Activated CD4-positive, alpha-beta T cell treated with anti-CD3 and anti-CD28 coated beads for 36 hours (primary cell): ENCODE results near the gene ITGB1BP1. TPM values are rescaled to one million over a fixed set of nuclear protein-coding genes. Genes with fewer than 3 reads are reported as not detected.
"Not testable (repeated sequence)": the region's sequence is repeated elsewhere in the genome, so short reads cannot be mapped to it uniquely, and the experiment has no call there.

Experiments used
- ATAC-seq: fragments of 200-7000 bp; cut with Tn5 transposase; one replicate; pipeline ENCODE4 v1.10.0; 2021; ENCODE audit warnings: mild to moderate bottlenecking, moderate library complexity
- CTCF ChIA-PET: fragments of 350-600 bp; sonication (Branson Sonifier 250); formaldehyde crosslinking; loops from one replicate; lab custom pipeline; 2021; ENCODE audit warnings: antibody characterized with exemption; lab: Charles Lee
- POLR2A ChIA-PET: fragments of 350-600 bp; sonication (Branson Sonifier 250); formaldehyde crosslinking; loops from one replicate; lab custom pipeline; 2021; ENCODE audit warnings: antibody characterized with exemption, inconsistent platforms; lab: Charles Lee
- DNase-seq: peaks from one replicate; pipeline ENCODE4 v3.0.0-alpha.2; 2020
- H3K27ac Mint-ChIP-seq: one replicate; pipeline ENCODE4 v1.8.0; 2021; ENCODE audit warnings: mixed read lengths
- H3K27me3 Mint-ChIP-seq: one replicate; pipeline ENCODE4 v1.8.0; 2021; ENCODE audit warnings: mixed read lengths
- H3K36me3 Mint-ChIP-seq: one replicate; pipeline ENCODE4 v1.8.0; 2021; ENCODE audit warnings: low read depth, mixed read lengths
- H3K4me1 Mint-ChIP-seq: one replicate; pipeline ENCODE4 v1.8.0; 2021; ENCODE audit warnings: mixed read lengths
- H3K4me3 Mint-ChIP-seq: one replicate; pipeline ENCODE4 v1.8.0; 2021; ENCODE audit warnings: mild to moderate bottlenecking, moderate library complexity, mixed read lengths
- H3K9me3 Mint-ChIP-seq: one replicate; pipeline ENCODE4 v1.8.0; 2021; ENCODE audit warnings: low read depth, mixed read lengths
- intact Hi-C, 2 experiments: fragments of 100-400 bp; cut with DNase I in 1 of 2; cut with micrococcal nuclease in 1 of 2; formaldehyde crosslinking; loops; one replicate each; pipeline versions ENCODE4 v1.14.2 to v1.15.1; 2022 to 2024; cut with DNase I, micrococcal nuclease
- total RNA-seq, 2 experiments: library from RNA; stranded (reverse); gene quantifications; one replicate each; pipeline ENCODE4 v1.2.3, GENCODE V29; 2021

Gene ITGB1BP1
- total RNA-seq, 2 experiments from 2014 or later = 89.7 to 92.1 TPM

- peaks cover 4% of the 10 kb centered on the region for H3K4me1 Mint-ChIP-seq
- H3K27me3 Mint-ChIP-seq = no peaks in the 10 kb centered on the region
- no peak overlapping the region for H3K4me3 Mint-ChIP-seq
- no peaks in the 10 kb centered on the region for H3K9me3 Mint-ChIP-seq
- intact Hi-C loops = no loop called here
- POLR2A ChIA-PET = no interaction called here
- DNase-seq (no peak), ATAC-seq (no peak)
- CTCF ChIA-PET = no interaction called here
- H3K36me3 Mint-ChIP-seq = peaks cover 2% of the 10 kb centered on the region
- H3K27ac Mint-ChIP-seq = no peak overlapping the region
These were observed 24.2 kb downstream of the ITGB1BP1 start for GRCh38 chr2:9398881-9399780.

- CTCF ChIA-PET = interaction anchor here (0.8 kb wide), 1 partner anchor 11 kb away, joined by 3 read pairs; no protein-coding TSS in a partner anchor
- H3K4me1 Mint-ChIP-seq, H3K27ac Mint-ChIP-seq, ATAC-seq, intact Hi-C loops, H3K9me3 Mint-ChIP-seq, H3K36me3 Mint-ChIP-seq, H3K27me3 Mint-ChIP-seq, POLR2A ChIA-PET, H3K4me3 Mint-ChIP-seq, DNase-seq: not testable (repeated sequence)
These were observed 25.1 kb downstream of the ITGB1BP1 start for GRCh38 chr2:9398251-9398650.

- ATAC-seq (no peak), DNase-seq (no peak)
- intact Hi-C loops = no loop called here
- ChIA-PET POLR2A (no interaction called here), CTCF (no interaction called here)
- Mint-ChIP-seq H3K4me3 (no peak overlapping the region), H3K4me1 (peaks cover 4% of the 10 kb centered on the region), H3K36me3 (no peaks in the 10 kb centered on the region), H3K27ac (no peak overlapping the region), H3K9me3 (no peaks in the 10 kb centered on the region), H3K27me3 (no peaks in the 10 kb centered on the region)
These were observed 26.1 kb downstream of the ITGB1BP1 start for GRCh38 chr2:9397201-9397600.

- intact Hi-C loops = no loop called here
- POLR2A ChIA-PET = interaction anchor here (1.0 kb wide), 1 partner anchor 8 kb away, joined by 3 read pairs; no protein-coding TSS in a partner anchor
These were observed 28.5 kb downstream of the ITGB1BP1 start for GRCh38 chr2:9394816-9395215.

GRCh38 chr2:9392898-9393765 is 30.2 kb downstream of the ITGB1BP1 start:
- no peaks in the 10 kb centered on the region for H3K4me1 Mint-ChIP-seq
- H3K36me3 Mint-ChIP-seq = no peaks in the 10 kb centered on the region
- ATAC-seq (no peak), DNase-seq (no peak)
- H3K27ac Mint-ChIP-seq = no peak overlapping the region
- no peaks in the 10 kb centered on the region for H3K9me3 Mint-ChIP-seq
- ChIA-PET POLR2A (no interaction called here), CTCF (interaction anchor here (0.8 to 1.0 kb wide), 2 partner anchors 29 to 455 kb away, joined by 4 read pairs; no protein-coding TSS in a partner anchor)
- no peak overlapping the region for H3K4me3 Mint-ChIP-seq
- intact Hi-C loops = no loop called here
- no peaks in the 10 kb centered on the region for H3K27me3 Mint-ChIP-seq

More at GRCh38 chr2:9394816-9395215, 28.5 kb downstream of the ITGB1BP1 start:
- H3K9me3 Mint-ChIP-seq = no peaks in the 10 kb centered on the region
- H3K36me3 Mint-ChIP-seq = no peaks in the 10 kb centered on the region
- ATAC-seq (no peak), DNase-seq (no peak)
- CTCF ChIA-PET = no interaction called here
- H3K4me1 Mint-ChIP-seq = no peaks in the 10 kb centered on the region
- H3K27me3 Mint-ChIP-seq = no peaks in the 10 kb centered on the region
- H3K27ac Mint-ChIP-seq = no peak overlapping the region
- H3K4me3 Mint-ChIP-seq = no peak overlapping the region

- Mint-ChIP-seq H3K9me3 (no peaks in the 10 kb centered on the region), H3K27ac (no peak overlapping the region), H3K27me3 (no peaks in the 10 kb centered on the region), H3K36me3 (no peaks in the 10 kb centered on the region), H3K4me1 (no peaks in the 10 kb centered on the region), H3K4me3 (no peak overlapping the region)
- ChIA-PET POLR2A (no interaction called here), CTCF (interaction anchor here (0.6 to 0.8 kb wide), 4 partner anchors 117 to 679 kb away, joined by 3 to 4 read pairs (median 3); no protein-coding TSS in a partner anchor)
- DNase-seq = no peak
- intact Hi-C loops = no loop called here
- no peak for ATAC-seq
These were observed 31.2 kb downstream of the ITGB1BP1 start for GRCh38 chr2:9391961-9392720.

- intact Hi-C loops = no loop called here
- ChIA-PET CTCF (no interaction called here), POLR2A (no interaction called here)
- H3K4me3 Mint-ChIP-seq = no peak overlapping the region
- no peaks in the 10 kb centered on the region for H3K9me3 Mint-ChIP-seq
- no peak overlapping the region for H3K27ac Mint-ChIP-seq
- H3K4me1 Mint-ChIP-seq = peaks cover 2% of the 10 kb centered on the region
- no peak for ATAC-seq
- DNase-seq = no peak
- no peaks in the 10 kb centered on the region for H3K36me3 Mint-ChIP-seq
- H3K27me3 Mint-ChIP-seq = no peaks in the 10 kb centered on the region
These were observed 32.3 kb downstream of the ITGB1BP1 start for GRCh38 chr2:9390991-9391390.

- Mint-ChIP-seq H3K36me3 (no peaks in the 10 kb centered on the region), H3K4me1 (peaks cover 2% of the 10 kb centered on the region)
These were observed 33.0 kb downstream of the ITGB1BP1 start for GRCh38 chr2:9390151-9390850.

GRCh38 chr2:9388950-9389911 is 34.1 kb downstream of the ITGB1BP1 start:
- Mint-ChIP-seq H3K4me3 (no peak overlapping the region), H3K4me1 (peaks cover 2% of the 10 kb centered on the region), H3K36me3 (no peaks in the 10 kb centered on the region), H3K9me3 (no peaks in the 10 kb centered on the region), H3K27me3 (no peaks in the 10 kb centered on the region), H3K27ac (no peak overlapping the region)
- ATAC-seq (peak; percentile 34), DNase-seq (no peak)
- CTCF ChIA-PET = interaction anchor here (0.5 to 1.9 kb wide), 2 partner anchors 24 to 980 kb away, joined by 4 read pairs; no protein-coding TSS in a partner anchor
- intact Hi-C loops = no loop called here
- POLR2A ChIA-PET = no interaction called here

More at GRCh38 chr2:9390151-9390850, 33.0 kb downstream of the ITGB1BP1 start:
- no peak for ATAC-seq
- intact Hi-C loops = no loop called here
- POLR2A ChIA-PET = no interaction called here
- Mint-ChIP-seq H3K9me3 (no peaks in the 10 kb centered on the region), H3K27me3 (no peaks in the 10 kb centered on the region), H3K27ac (no peak overlapping the region), H3K4me3 (no peak overlapping the region)
- CTCF ChIA-PET = no interaction called here
- no peak for DNase-seq
